Midbrain (tissue), 1 donor: Measurements from ENCODE around the gene NBPF6.
A peak's percentile ranks its signal among the peaks of the same experiment; 100 is the strongest.
"Not testable (repeated sequence)": the region's sequence is repeated elsewhere in the genome, so short reads cannot be mapped to it uniquely, and the experiment has no call there.

ENCODE experiments used
- DNase-seq: peaks from one replicate; lab custom pipeline; 2025; lab: John Stamatoyannopoulos, UW

NBPF6 gene

DNA sequence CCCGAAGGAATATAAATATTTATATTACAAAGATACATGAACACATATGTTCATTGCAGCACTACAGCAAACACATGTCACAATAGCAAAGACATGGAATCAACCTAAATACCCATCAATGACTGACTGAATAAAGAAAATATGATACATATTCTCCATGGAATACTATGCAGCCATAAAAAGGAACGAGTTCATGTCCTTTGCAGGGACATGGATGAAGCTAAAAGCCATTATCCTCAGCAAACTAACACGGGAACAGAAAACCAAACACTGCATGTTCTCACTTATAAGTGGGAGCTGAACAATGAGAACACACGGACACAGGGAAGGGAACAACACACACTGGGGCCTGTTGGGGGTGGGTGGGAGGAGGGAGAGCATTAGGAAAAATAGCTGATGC, 46.7 kb downstream of the NBPF6 start:
- not testable (repeated sequence) for DNase-seq

DNA sequence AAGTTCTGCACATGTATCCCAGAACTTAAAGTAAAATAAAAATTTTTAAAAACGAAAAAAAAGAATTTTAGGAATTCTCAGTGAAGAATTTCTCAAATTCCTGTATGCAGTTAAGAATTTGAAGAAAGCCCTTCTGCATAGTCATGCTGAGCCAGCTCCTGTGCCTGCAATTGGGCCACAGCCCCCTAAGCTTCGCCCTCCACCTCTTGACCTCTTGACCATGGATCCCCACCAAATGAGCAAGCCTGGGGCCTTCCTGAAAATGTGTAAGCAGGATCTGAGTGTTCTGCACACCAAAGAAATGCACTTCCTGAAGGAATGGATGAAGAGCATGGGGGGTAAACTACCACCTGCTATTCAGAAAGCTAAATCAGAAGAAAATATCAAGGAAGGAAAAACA, 52.0 kb downstream of the NBPF6 start:
- DNase-seq = no peak

- no peak for DNase-seq
Measured at GRCh38 chr1:108502624-108503023, 52.5 kb downstream of the NBPF6 start.

DNA sequence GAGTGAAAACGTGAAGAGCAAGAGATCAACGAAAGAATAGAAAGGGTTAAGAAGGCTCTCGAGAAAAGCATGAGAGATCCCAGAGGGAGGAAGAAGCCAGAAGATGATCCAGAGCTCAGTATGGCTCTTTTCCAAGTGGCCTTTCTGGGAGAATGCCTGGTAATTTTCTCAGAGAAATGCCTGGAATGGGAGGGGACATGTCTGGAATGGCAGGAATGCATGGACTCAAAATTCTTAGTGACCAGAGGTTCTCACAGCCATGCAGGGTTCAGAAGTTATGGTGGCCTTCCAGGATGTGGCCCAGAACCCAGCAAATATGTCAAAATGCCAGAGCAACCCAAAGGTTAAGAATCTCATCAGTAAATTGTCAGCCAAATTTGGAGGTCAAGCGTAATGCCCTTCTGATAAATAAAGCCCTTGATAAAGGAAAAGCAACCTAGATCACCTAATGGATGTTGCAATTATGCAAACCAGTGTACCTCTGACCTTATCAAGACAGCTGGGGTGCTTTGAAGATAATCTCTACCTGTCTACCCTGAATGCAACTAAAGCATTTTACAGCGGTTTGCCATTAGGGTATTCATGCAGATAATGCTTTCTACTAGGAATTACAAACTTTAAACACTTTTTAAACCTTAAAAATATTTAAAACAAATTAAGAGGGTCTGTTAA, 53.1 kb downstream of the NBPF6 start:
- no peak for DNase-seq

DNA sequence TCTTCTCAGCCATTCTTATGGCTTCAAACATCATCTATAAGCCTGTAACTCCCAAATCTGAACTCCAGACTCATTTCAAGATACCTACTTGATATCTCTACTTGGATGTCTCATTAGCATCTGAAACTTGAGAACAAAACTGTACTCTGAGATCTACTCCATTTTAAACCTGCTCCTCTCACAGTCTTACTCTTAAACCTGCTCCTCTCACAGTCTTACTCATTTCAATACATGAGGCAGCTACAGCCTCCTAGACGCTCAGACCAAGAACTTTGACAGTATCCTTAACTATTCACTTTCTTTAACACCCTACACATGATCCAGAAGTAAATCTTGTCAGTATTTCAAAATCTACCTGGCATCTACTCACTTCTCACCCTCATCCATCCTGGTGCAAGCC, 54.3 kb downstream of the NBPF6 start:
- DNase-seq = no peak

GRCh38 chr1:108505763-108506070, 55.6 kb downstream of the NBPF6 start:
- DNase-seq = no peak

- DNase-seq = no peak
Measured at GRCh38 chr1:108511764-108512163, 61.6 kb downstream of the NBPF6 start.

DNA sequence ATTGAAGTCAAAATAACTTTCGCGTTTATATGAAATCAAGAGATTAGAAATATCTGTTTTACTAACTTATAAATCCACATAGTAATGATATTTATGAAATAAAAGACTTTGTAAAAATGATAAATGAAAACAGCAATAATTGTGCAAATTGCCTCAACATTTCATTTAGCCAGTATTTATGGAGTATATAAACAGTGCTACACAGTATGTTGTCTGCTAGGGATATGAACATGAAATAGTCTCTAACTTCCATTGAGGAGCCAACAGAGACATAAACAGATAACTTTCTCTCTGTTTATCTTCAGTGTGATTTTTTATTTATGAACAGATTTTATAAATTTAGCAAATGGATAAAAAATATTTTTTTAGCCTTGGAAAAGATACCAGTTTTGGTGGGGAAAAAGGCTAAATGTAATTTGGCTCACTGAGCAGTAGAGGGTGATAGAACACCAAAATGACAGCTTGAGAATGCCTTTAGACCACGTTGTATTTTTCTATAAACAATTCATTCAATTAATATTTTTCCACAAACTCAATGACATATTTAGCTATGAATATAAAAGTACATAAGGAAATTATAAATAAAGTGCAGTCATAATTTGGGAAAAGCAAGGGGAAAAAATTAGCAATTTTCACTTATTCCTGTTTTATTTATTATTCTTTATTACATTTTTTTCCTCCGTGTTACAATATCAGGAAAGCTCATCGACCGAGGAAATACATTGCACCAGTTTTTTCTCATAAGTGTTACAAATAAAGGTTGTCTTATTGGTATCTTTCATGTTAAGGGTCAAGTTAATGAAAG, 62.3 kb downstream of the NBPF6 start:
- peak; percentile 68 for DNase-seq

DNA sequence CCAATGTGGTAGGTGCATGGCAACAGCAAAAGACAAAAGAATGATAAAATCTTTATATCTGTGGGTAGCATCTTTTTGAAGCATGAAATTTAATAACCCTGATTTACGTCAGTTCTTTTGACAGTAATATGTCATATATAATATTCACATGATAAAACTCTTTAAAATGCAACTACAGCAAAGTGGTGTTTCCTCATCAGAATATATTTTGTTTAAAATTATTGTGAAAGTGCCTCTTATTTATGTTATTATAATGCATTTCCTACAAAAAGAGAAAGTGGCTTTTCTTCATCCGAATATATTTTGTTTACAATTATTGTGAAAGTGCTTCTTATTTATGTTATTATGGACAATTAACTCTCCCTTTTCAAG, 62.9 kb downstream of the NBPF6 start:
- DNase-seq = no peak

DNA sequence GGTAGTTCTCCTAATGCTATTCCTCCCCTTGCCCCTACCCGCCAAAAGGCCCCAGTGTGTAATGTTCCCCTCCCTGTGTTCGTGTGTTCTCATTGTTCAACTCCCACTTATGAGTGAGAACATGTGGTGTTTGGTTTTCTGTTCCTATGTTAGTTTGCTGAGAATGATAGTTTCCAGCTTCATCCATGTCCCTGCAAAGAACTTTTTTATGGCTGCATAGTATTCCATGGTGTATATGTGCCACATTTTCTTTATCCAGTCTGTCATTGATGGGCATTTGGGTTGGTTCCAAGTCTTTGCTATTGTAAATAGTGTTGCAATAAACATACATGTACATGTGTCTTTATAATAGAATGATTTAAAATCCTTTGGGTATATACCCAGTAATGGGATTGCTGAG, 63.8 kb downstream of the NBPF6 start:
- not testable (repeated sequence) for DNase-seq

DNA sequence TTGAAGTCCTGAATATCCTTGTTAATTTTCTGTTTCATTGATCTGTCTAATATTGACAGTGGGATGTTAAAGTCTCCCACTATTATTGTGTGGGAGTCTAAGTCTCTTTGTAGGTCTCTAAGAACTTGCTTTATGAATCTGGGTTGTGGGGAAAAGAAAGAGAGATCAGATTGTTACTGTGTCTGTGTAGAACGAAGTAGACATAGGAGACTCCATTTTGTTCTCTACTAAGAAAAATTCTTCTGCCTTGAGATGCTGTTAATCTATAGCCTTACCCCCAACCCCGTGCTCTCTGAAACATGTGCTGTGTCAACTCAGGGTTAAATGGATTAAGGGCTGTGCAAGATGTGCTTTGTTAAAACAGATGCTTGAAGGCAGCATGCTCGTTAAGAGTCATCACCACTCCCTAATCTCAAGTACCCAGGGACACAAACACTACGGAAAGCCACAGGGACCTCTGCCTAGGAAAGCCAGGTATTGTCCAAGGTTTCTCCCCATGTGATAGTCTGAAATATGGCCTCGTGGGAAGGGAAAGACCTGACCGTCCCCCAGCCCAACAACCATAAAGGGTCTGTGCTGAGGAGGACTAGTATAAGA, 67.3 kb downstream of the NBPF6 start:
- not testable (repeated sequence) for DNase-seq
